DMS114 treated with DMSO at 0.1 percent for 48 hours (cell line): ENCODE results near the gene MED9.
"Not testable (repeated sequence)": the region's sequence is repeated elsewhere in the genome, so short reads cannot be mapped to it uniquely, and the experiment has no call there.

ENCODE experiments used
- DNase-seq: peaks from one replicate; lab custom pipeline; 2025; ENCODE audit not compliant: unreplicated experiment; lab: John Stamatoyannopoulos, UW

The MED9 gene

GRCh38 chr17:17454700-17455099 lies 22.1 kb upstream of the MED9 start:
- DNase-seq, result not testable (repeated sequence)

- no peak for DNase-seq
These were observed 21.6 kb upstream of the MED9 start for GRCh38 chr17:17455173-17455572.

DNA sequence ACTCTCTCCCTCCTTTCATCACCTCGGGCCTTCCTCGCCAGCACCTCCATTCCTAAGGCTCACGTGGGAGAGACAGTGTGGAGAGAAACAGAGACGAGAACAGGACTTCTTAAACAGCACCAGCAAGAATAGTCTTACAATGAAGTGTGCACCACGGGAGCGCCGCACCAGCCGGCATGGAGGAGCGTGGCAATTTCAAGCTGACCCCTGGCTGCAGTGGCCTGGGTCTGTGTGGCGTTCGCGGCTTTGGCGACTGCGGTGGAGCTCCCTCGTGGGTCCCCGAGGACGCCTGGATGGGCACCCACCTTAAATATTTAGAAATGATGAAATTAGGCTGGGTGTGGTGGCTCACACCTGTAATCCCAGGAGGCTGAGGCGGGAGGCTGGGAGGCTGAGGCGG lies 20.5 kb upstream of the MED9 start:
- no peak for DNase-seq

DNA sequence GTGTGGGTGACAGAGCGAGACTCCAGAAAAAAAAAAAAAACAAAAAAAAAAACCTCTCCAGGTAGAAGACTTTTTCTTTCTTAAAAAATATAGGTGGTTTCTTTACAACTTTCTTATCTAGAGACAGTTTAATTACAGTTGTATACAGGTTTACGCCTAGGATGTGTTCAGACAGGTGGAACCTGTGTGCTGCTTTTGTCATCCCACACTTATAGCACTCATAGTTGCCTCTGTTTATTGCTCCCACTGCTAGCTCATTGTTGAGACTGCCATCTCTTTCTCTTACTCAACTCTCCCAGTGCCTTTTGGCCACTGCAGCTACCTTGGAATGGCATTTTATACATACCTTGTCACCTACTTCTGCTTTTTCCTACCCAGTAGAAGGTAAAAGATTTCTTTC lies 19.1 kb upstream of the MED9 start:
- no peak for DNase-seq

GRCh38 chr17:17460038-17460437 lies 16.8 kb upstream of the MED9 start:
- no peak for DNase-seq

DNA sequence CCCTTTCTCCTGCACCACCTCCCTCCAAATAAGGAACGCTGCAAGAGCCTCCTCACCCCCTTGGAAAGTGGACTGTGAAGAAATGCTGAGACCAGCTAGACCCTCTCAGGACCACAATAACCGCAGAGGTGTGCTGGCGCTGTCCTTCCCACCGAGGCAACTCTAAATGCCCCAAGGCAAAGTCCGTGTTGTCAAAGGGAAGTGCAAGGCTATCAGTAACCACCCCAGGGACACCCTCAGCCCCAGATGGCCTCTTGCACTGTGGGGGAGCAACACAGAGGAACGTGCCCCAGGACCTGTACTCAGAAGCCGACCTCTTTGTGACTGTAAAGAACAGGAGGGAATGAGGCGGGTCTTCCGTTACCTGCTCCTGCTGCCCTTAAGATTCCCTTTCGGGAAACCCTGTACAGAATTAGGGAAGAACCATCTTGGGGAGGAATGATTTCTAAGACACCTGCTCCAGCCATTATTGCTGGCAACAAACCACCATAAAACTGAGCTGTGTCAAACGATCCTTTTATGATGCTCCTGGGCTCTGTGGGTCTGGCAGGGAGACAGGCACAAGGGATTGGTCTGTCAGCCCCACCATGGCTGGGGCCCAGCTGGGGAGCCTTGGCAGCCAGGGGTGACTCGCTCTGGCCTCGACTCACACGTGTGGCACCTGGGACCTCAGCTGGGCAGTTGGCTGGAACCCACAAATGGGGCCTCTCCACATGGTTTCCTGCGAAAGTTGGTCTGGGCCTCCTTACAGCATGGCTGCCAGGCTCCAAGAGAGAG lies 14.6 kb upstream of the MED9 start:
- DNase-seq, result no peak

GRCh38 chr17:17463821-17464220 lies 13.0 kb upstream of the MED9 start:
- DNase-seq, result no peak

GRCh38 chr17:17465878-17466277 lies 10.9 kb upstream of the MED9 start:
- not testable (repeated sequence) for DNase-seq

DNA sequence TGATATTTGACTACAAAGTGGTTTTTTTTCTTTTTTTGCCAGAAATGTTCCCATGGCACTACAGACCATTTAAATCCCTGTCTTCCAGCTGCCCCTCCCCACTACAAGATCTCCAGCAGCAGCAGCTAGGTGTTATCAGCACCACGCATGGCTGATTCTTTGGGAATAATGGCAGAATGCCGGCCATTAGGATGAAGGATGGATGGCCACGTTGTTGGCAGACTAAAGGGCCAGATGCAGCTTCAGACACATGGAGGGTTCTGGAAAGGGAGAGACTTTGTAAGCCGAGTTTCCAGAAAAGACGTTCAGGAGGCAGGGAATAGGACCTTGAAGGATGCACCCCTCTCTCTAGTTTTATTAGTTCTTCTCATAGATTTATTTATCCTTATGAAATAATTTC lies 10.3 kb upstream of the MED9 start:
- DNase-seq, result no peak

DNA sequence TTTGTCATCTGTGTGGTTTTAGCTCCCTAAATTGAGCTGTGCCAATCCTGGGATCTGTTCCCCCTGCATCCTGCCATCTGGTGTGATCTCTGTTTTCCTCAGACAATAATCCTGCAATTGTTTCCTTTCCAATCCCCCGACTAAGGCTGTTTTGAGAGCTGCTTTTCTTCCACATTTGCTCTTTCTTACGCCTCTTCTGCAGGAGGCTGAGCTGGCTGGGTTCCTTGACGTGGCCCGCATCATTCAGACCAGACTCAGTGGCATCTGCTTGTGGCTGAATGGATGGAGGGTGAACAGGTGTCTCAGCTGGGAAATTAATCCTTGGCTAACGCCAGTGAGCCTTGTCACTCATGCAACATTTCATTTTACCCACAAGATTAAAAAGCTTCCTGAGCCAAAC lies 9.8 kb upstream of the MED9 start:
- no peak for DNase-seq

- no peak for DNase-seq
These were observed 9.1 kb upstream of the MED9 start for GRCh38 chr17:17467720-17468119.

DNA sequence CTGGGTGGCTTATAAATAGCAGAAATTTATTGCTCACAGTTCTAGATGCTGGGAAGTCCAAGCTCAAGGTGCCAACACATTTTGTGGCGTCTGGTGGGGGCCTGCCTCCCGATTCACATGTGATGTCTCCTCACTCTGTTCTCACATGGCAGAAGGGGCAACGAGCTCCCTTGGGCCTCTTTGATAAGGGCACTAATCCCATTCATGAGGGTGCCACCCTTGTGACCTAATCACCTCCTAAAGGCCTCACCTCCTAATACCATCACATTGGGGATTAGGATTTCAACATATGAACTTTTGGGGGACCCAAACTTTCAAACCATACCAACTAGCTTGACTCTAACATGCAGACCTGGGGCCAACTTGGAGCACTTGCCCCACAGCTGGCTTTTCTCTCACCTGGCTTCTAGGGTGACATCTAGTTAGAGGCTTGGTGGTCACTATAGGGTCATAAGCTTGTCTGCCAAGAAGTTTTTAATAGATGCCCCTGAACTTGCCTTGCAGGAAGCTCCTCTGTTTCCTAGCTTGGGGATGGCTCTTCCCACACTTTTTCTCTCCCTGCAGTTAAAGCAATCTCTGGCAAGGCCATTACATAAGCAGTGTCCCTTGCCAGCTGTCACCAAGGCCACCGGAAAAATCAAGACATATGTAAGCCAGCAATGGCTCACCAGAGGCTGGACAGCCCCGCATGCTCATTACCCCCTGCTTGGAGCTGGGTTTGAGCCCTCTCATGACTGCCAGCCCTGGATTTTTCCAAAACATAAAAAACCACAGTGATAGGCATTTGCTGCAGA lies 8.4 kb upstream of the MED9 start:
- DNase-seq, result no peak

DNA sequence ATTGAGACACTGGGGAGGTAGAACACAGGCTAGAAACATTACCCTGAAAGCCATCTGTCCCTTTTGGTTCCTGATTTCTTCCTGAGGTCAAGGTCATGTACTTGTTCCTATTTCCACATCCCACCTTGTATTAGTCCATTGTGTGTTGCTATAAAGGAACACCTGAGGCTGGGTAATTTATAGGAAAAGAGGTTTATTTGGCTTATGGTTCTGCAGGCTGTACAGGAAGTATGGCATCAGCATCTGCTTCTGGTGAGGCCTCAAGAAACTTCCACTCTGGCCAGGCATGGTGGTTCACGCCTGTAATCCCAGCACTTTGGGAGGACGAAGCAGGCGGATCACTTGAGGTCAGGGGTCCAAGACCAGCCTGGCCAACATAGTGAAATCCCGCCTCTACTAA lies 7.4 kb upstream of the MED9 start:
- no peak for DNase-seq

GRCh38 chr17:17469996-17470395 lies 6.8 kb upstream of the MED9 start:
- DNase-seq, result no peak

GRCh38 chr17:17472333-17472920 lies 4.4 kb upstream of the MED9 start:
- DNase-seq, result no peak

GRCh38 chr17:17474341-17474740 lies 2.5 kb upstream of the MED9 start:
- no peak for DNase-seq

- DNase-seq, result no peak
These were observed 2.4 kb downstream of the MED9 start for GRCh38 chr17:17479209-17479608.

GRCh38 chr17:17480593-17481148 lies 3.9 kb downstream of the MED9 start:
- no peak for DNase-seq

DNA sequence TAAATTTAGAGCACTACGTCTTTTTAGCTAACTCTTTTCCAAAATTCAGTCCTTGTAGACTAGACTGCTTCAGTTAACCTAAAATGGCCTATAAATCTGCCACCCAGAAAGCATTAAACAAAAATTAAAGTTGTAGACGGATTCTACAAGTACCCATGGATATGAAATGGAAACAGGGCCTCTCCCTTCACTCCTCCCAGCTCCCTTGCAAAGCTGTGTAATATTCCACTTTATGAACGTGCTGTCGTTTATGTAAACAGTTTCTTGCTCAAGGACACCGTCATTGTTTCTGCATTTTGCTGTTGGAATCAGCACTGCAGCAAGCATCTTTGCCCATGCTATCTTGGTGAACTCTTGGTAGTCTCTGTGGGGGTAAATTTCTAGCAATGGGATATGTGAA lies 5.1 kb downstream of the MED9 start:
- no peak for DNase-seq

GRCh38 chr17:17484451-17484899 lies 7.7 kb downstream of the MED9 start:
- DNase-seq, result no peak

DNA sequence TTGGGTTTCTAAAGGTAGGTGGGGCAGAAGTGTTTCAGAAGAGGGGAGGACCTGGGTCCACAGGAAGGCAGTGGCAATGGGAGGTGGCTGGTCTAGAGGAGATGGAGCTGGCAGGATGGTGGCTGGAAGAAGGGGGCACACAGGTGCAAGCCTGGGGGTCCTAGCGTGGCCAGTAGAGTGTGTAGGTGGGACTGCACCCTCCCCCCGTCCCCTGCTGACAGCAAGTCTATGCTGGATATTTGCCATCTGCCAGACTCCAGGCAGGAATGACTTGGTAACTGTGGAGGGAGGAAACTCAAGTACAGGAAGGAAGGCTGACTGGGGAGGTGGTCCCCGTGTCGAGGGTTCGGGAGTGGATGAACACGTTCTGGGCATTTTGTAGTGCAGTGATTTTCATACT lies 8.6 kb downstream of the MED9 start:
- DNase-seq, result no peak

DNA sequence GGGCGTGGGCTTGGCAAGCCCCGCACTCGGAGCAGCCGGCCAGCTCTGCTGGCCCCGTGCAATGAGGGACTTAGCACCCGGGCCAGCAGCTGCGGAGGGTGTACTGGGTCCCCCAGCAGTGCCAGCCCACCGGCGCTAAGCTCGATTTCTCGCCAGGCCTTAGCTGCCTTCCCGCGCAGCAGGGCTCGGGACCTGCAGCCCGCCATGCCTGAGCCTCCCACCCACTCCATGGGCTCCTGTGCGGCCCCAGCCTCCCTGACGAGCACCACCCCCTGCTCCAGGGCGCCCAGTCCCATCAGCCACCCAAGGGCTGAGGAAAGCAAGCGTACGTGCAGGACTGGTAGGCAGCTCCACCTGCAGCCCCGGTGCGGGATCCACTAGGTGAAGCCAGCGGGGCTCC lies 9.6 kb downstream of the MED9 start:
- DNase-seq, result not testable (repeated sequence)
